KMS-11 (cell line): Measurements from ENCODE around the gene TUBA3E.
"Not testable (repeated sequence)": the region's sequence is repeated elsewhere in the genome, so short reads cannot be mapped to it uniquely, and the experiment has no call there.

Experiments used
- H2AFZ ChIP-seq: fragments of 200-600 bp; sonication (generic); 2 replicates; pipeline ENCODE4 v1.6.1; 2016; ENCODE audit warnings: antibody characterized with exemption, mixed run types, low read depth
- H3K27ac ChIP-seq: fragments of 200-600 bp; sonication (generic); 2 replicates; pipeline ENCODE4 v1.6.1; 2016; ENCODE audit warnings: mild to moderate bottlenecking, mixed run types
- H3K27me3 ChIP-seq: fragments of 200-600 bp; sonication (generic); 2 replicates; pipeline ENCODE4 v1.6.1; 2017; ENCODE audit warnings: mild to moderate bottlenecking, low read depth, mixed run types, moderate library complexity; ENCODE audit not compliant: insufficient read depth
- H3K36me3 ChIP-seq: fragments of 200-600 bp; sonication (generic); 2 replicates; pipeline ENCODE4 v1.6.1; 2017; ENCODE audit warnings: mild to moderate bottlenecking, mixed run types; ENCODE audit not compliant: insufficient read depth
- H3K4me1 ChIP-seq: fragments of 200-600 bp; sonication (generic); 2 replicates; pipeline ENCODE4 v1.6.1; 2016; ENCODE audit warnings: mild to moderate bottlenecking, low read depth, mixed run types; ENCODE audit not compliant: poor library complexity, severe bottlenecking
- H3K4me2 ChIP-seq: fragments of 200-600 bp; sonication (generic); 2 replicates; pipeline ENCODE4 v1.7.0; 2016; ENCODE audit warnings: mild to moderate bottlenecking, mixed run types
- H3K4me3 ChIP-seq: fragments of 200-600 bp; sonication (generic); IDR thresholded peaks from 2 replicates; pipeline ENCODE4 v1.6.1; 2017; ENCODE audit warnings: low read depth, low read length, mixed read lengths; ENCODE audit not compliant: insufficient read depth
- H3K79me2 ChIP-seq: fragments of 200-600 bp; sonication (generic); 2 replicates; pipeline ENCODE4 v1.6.1; 2016; ENCODE audit warnings: low read depth, mixed run types; ENCODE audit not compliant: insufficient read depth
- H3K9ac ChIP-seq: fragments of 200-600 bp; sonication (generic); 2 replicates; pipeline ENCODE4 v1.6.1; 2016; ENCODE audit warnings: mild to moderate bottlenecking, mixed run types
- H4K20me1 ChIP-seq: fragments of 200-600 bp; sonication (generic); 2 replicates; pipeline ENCODE4 v1.6.1; 2016; ENCODE audit warnings: mild to moderate bottlenecking, mixed run types; ENCODE audit not compliant: insufficient read depth
- CTCF ChIP-seq: fragments of 200-600 bp; sonication (generic); conservative IDR thresholded peaks from 2 replicates; pipeline ENCODE4 v1.6.1; 2017; ENCODE audit warnings: low read depth, mild to moderate bottlenecking, antibody characterized with exemption, low read length, moderate library complexity, mixed read lengths

TUBA3E gene

DNA sequence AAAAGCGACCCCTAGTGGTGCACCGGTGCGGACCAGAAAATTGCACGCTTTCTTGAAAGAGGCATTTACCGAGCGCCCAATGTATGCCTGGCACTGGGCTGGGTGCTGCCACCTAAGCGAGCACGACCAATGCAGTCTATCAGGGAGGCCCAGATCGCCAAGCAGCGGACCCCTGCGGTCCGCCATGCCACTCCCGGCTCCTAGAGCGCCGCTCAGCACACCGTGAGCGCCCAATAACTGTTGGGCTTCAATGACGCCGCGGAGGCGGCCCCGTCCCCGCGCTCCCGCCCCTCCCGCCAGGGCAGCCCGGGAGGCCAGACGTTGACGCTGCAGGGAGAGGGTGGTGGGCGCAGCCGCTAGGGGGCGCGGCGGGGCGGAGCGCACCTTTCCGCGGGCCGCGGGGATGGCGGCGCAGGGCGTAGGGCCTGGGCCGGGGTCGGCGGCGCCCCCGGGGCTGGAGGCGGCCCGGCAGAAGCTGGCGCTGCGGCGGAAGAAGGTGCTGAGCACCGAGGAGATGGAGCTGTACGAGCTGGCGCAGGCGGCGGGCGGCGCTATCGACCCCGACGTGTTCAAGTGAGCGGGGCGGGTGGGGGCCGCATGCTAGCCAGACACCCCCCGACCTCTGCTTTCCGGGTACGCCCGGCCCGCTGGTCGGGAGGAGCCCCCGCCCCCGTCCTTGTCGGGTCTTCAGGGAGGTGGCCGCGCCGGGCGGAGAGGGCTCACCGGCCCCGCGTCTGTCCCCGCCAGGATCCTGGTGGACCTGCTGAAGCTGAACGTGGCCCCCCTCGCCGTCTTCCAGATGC lies 16.2 kb downstream of the TUBA3E start, which contains the start of gene MZT2B:
Gene MZT2B, plus strand, starts transcription at position 383 of the 803 bp plus-strand sequence. Its CDS starts 21 bp downstream, at position 404.
- not testable (repeated sequence) for H4K20me1 ChIP-seq, H3K27me3 ChIP-seq, H3K4me3 ChIP-seq, H3K4me1 ChIP-seq, H3K36me3 ChIP-seq
- TF ChIP-seq CTCF = peak; percentile 61
- peak within 1 kb of the TSS; percentile 76; the same call in 1 of the 2 replicates for H2AFZ ChIP-seq
- H3K4me2 ChIP-seq = peak within 1 kb of the TSS; percentile 92
- peaks cover 65% of the 10 kb centered on the region for H3K79me2 ChIP-seq
- peak within 1 kb of the TSS; percentile 86 for H3K9ac ChIP-seq
- H3K27ac ChIP-seq = peak within 1 kb of the TSS; percentile 76

GRCh38 chr2:130181325-130181879 lies 16.8 kb downstream of the TUBA3E start, which contains the start of gene SMPD4:
TSS of gene SMPD4 (minus strand) at chr2:130181602. CDS start at chr2:130176592, 5,010 bp downstream.
- Histone ChIP-seq H4K20me1 (no peaks in the 10 kb centered on the region), H3K4me2 (peak within 1 kb of the TSS; percentile 92), H3K36me3 (no peaks in the 10 kb centered on the region), H3K27ac (peak within 1 kb of the TSS; percentile 76), H3K4me1 (peaks cover 6% of the 10 kb centered on the region), H3K4me3 (no peak within 1 kb of the TSS), H3K27me3 (no peaks in the 10 kb centered on the region), H2AFZ (peak within 1 kb of the TSS; percentile 76; the same call in 1 of the 2 replicates), H3K9ac (peak within 1 kb of the TSS; percentile 86), H3K79me2 (peaks cover 72% of the 10 kb centered on the region)
- TF ChIP-seq CTCF = no peak

GRCh38 chr2:130180404-130181324 lies 17.6 kb downstream of the TUBA3E start:
- Histone ChIP-seq H3K9ac (peak overlapping the region; percentile 86), H3K4me2 (peak overlapping the region; percentile 92), H3K27ac (peak overlapping the region; percentile 76), H3K79me2 (peaks cover 76% of the 10 kb centered on the region), H2AFZ (peak overlapping the region; percentile 34; the same call in 1 of the 2 replicates)
- not testable (repeated sequence) for H3K36me3 ChIP-seq, H3K4me1 ChIP-seq, H3K4me3 ChIP-seq, H4K20me1 ChIP-seq, H3K27me3 ChIP-seq

DNA sequence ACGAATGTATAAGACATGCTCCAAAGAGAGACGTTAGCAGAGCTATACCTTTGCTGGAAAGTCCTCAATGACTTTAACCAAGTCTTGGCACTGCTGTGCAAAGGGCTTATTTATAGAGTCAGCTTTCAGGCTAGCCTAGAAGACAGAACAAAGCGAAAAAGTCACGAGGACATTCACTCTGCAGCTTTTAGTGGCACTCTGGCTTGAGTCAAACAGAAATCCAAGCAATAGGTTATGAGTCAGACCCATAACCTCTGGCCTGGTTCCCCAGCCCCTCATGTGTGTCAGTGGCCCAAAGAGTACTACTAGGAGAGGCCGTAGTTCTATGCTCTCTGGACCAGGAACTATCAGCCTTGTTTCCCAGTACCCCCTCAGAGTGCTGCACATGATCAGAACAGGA lies 23.4 kb downstream of the TUBA3E start:
- peaks cover 39% of the 10 kb centered on the region for H3K79me2 ChIP-seq
- H3K4me3 ChIP-seq, H4K20me1 ChIP-seq, H3K4me1 ChIP-seq, H3K36me3 ChIP-seq, H2AFZ ChIP-seq, H3K4me2 ChIP-seq, H3K27ac ChIP-seq, H3K27me3 ChIP-seq, H3K9ac ChIP-seq: not testable (repeated sequence)

GRCh38 chr2:130169896-130170295 lies 28.3 kb downstream of the TUBA3E start:
- H3K36me3 ChIP-seq = no peaks in the 10 kb centered on the region
- H3K4me1 ChIP-seq = no peaks in the 10 kb centered on the region
- H3K4me3 ChIP-seq = no peak overlapping the region
- no peaks in the 10 kb centered on the region for H3K27me3 ChIP-seq
- H3K79me2 ChIP-seq = no peaks in the 10 kb centered on the region
- no peak overlapping the region for H3K9ac ChIP-seq
- H3K27ac ChIP-seq = no peak overlapping the region
- TF ChIP-seq CTCF = no peak
- no peak overlapping the region for H2AFZ ChIP-seq
- no peaks in the 10 kb centered on the region for H4K20me1 ChIP-seq
- H3K4me2 ChIP-seq = no peak overlapping the region

DNA sequence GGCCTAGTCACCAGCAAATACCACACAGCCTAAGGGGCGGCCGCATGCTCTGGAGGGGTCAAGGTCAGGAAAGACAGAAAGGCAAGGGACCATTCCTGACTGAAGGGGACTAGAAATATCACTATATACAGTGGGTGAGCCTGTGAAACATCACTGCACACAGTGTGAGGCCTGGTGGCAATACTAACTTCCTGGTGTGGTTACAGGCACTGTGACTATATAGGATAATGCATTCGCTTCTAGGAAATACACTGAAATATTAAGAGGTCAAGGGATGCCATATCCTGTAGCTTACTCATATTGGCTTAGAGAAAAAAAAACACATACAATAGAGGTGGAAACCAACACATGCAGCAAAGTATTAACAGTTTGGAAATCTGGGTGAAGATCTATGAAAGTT lies 29.1 kb downstream of the TUBA3E start:
- not testable (repeated sequence) for H3K36me3 ChIP-seq, H3K4me3 ChIP-seq

DNA sequence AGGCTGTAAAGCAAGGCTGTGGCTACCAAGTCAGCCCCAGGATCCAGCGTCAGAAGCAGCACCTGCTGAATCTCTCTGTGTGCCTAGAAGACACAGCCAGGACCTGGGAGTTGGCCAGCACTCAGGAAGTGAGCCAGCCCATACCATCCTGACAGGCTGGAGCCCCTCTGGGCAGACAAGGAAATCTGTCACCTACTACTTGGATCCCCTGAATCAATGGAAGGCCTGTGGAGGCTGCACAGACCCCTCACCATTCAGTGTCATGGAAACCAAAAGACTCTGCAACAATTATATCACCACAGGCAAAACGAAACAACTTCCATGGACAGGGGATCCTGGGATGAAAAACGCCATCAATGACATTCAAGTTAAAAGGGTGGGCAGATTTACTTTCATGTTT lies 31.6 kb downstream of the TUBA3E start:
- H4K20me1 ChIP-seq, H2AFZ ChIP-seq, H3K36me3 ChIP-seq, H3K9ac ChIP-seq, H3K4me3 ChIP-seq, H3K27ac ChIP-seq, H3K4me2 ChIP-seq, H3K79me2 ChIP-seq, H3K4me1 ChIP-seq, H3K27me3 ChIP-seq: not testable (repeated sequence)

More for the DNA sequence above, 29.1 kb downstream of the TUBA3E start:
- H4K20me1 ChIP-seq, H2AFZ ChIP-seq, H3K27ac ChIP-seq, H3K27me3 ChIP-seq, H3K4me2 ChIP-seq, H3K79me2 ChIP-seq, H3K9ac ChIP-seq, H3K4me1 ChIP-seq: not testable (repeated sequence)
